Measurements from ENCODE around the gene SLC2A1. TPM values are rescaled to one million over a fixed set of nuclear protein-coding genes. Genes with fewer than 3 reads are reported as not detected.

Gene SLC2A1
- total RNA-seq, 2 experiments from 2014 or later = 158 to 162 TPM

GRCh38 chr1:42999308-42999707, 40.6 kb upstream of the SLC2A1 start:
- Mint-ChIP-seq H3K27ac (no peak overlapping the region), H3K4me1 (ENCODE audit: low read depth) (no peaks in the 10 kb centered on the region), H3K36me3 (ENCODE audit: low read depth) (no peaks in the 10 kb centered on the region), H3K9me3 (no peaks in the 10 kb centered on the region), H3K27me3 (no peaks in the 10 kb centered on the region), H3K4me3 (no peak overlapping the region)
- ChIA-PET POLR2A (interaction anchor here (0.6 kb wide), 1 partner anchor 34 kb away, joined by 3 read pairs; no protein-coding TSS in a partner anchor), CTCF (interaction anchor here (1.2 kb wide), 1 partner anchor 74 kb away, joined by 4 read pairs; no protein-coding TSS in a partner anchor)
- intact Hi-C loops (cut with micrococcal nuclease) = no loop called here
- no peak for TF ChIP-seq CTCF (IDR thresholded peaks at IDR 0.05)
- no peak for ATAC-seq
- DNase-seq = no peak

- Mint-ChIP-seq H3K9me3 (no peaks in the 10 kb centered on the region), H3K27me3 (no peaks in the 10 kb centered on the region), H3K27ac (no peak overlapping the region), H3K36me3 (ENCODE audit: low read depth) (no peaks in the 10 kb centered on the region), H3K4me3 (no peak overlapping the region), H3K4me1 (ENCODE audit: low read depth) (no peaks in the 10 kb centered on the region)
- no peak for ATAC-seq
- DNase-seq = no peak
- POLR2A ChIA-PET = interaction anchor here (0.6 to 0.7 kb wide), 2 partner anchors 60 to 83 kb away, joined by 3 to 4 read pairs; no protein-coding TSS in a partner anchor
- CTCF ChIA-PET = no interaction called here
- TF ChIP-seq CTCF (IDR thresholded peaks at IDR 0.05) = no peak
- intact Hi-C loops (cut with micrococcal nuclease) = no loop called here
Observed at GRCh38 chr1:42998386-42998785, 39.7 kb upstream of the SLC2A1 start.

GRCh38 chr1:42996384-42996970, 37.8 kb upstream of the SLC2A1 start:
- H3K4me1 Mint-ChIP-seq (ENCODE audit: low read depth) = no peaks in the 10 kb centered on the region
- ATAC-seq (no peak), DNase-seq (no peak)
- CTCF ChIA-PET = interaction anchor here (1.3 kb wide), 1 partner anchor 77 kb away, joined by 4 read pairs; no protein-coding TSS in a partner anchor
- intact Hi-C loops (cut with micrococcal nuclease) = no loop called here
- no peak overlapping the region for H3K4me3 Mint-ChIP-seq
- no peak for TF ChIP-seq CTCF (IDR thresholded peaks at IDR 0.05)
- H3K27me3 Mint-ChIP-seq = no peaks in the 10 kb centered on the region
- H3K36me3 Mint-ChIP-seq (ENCODE audit: low read depth) = no peaks in the 10 kb centered on the region
- no peak overlapping the region for H3K27ac Mint-ChIP-seq
- H3K9me3 Mint-ChIP-seq = no peaks in the 10 kb centered on the region
- POLR2A ChIA-PET = no interaction called here

- no peaks in the 10 kb centered on the region for H3K4me1 Mint-ChIP-seq (ENCODE audit: low read depth)
Observed at GRCh38 chr1:42993502-42994136, 35.0 kb upstream of the SLC2A1 start.

More at GRCh38 chr1:42993502-42994136, 35.0 kb upstream of the SLC2A1 start:
- H3K27me3 Mint-ChIP-seq = no peaks in the 10 kb centered on the region
- H3K36me3 Mint-ChIP-seq (ENCODE audit: low read depth) = peaks cover 2% of the 10 kb centered on the region
- intact Hi-C loops (cut with micrococcal nuclease) = no loop called here
- CTCF ChIA-PET = no interaction called here
- TF ChIP-seq CTCF (IDR thresholded peaks at IDR 0.05) = no peak
- POLR2A ChIA-PET = no interaction called here
- DNase-seq = no peak
- H3K27ac Mint-ChIP-seq = no peak overlapping the region
- H3K4me3 Mint-ChIP-seq = no peak overlapping the region
- H3K9me3 Mint-ChIP-seq = peaks cover 8% of the 10 kb centered on the region
- no peak for ATAC-seq

Measured in activated CD8-positive, alpha-beta T cell treated with anti-CD3 and anti-CD28 coated beads for 36 hours (primary cell).